Body of pancreas (tissue), 4 donors: ENCODE results near the gene NGFR.

Source experiments
- CTCF ChIP-seq, 7 experiments: fragments of 450-650 bp in 4 of 7; fragments of 200-600 bp in 3 of 7; sonication (generic) in 3 of 7; IDR thresholded peaks; one replicate each; pipeline ENCODE4 v1.5.1; 2016 to 2019; ENCODE audit warnings: antibody characterized with exemption in 7 of 7
- POLR2A ChIP-seq, 3 donors: fragments of 450-650 bp; IDR thresholded peaks; one replicate each; pipeline ENCODE4 v1.6.1; 2016; ENCODE audit warnings: antibody characterized with exemption in 3 of 3, mild to moderate bottlenecking in 2 of 3

GRCh38 chr17:49461580-49461979 lies 33.5 kb upstream of the NGFR start:
- TF ChIP-seq POLR2A (IDR thresholded peaks at IDR 0.05) (no peak), CTCF (IDR thresholded peaks at IDR 0.05) (no peak)
